ENCODE measurements around the gene TOX3. TPM values are rescaled to one million over a fixed set of nuclear protein-coding genes. Genes with fewer than 3 reads are reported as not detected.

The TOX3 gene
- total RNA-seq (not detected in 2 replicates), polyA plus RNA-seq (not detected in 2 replicates), polyA minus RNA-seq (not detected in 2 replicates), Bru-seq, nascent RNA (not detected), BruChase-seq, experiment 1, labeled RNA remaining after a 6-hour chase (not detected), BruChase-seq, experiment 2, labeled RNA remaining after a 2-hour chase (percentile 1 among the genes with signal in this experiment)
- polyA plus RNA-seq (2011; cell fraction: cytosol; rRNA removed): not detected in 2 replicates
- not detected in 2 replicates for polyA plus RNA-seq (2011; cell fraction: nucleus; rRNA removed)
- polyA plus RNA-seq (2012): not detected in 2 replicates
- polyA minus RNA-seq (2011; cell fraction: cytosol; rRNA and poly(A)+ RNA removed): not detected
- not detected in 2 replicates for polyA minus RNA-seq (2011; cell fraction: nucleus; rRNA and poly(A)+ RNA removed)
- long read RNA-seq: 0 reads

GRCh38 chr16:52547004-52547833 is at the start of gene TOX3:
Gene TOX3 (minus strand): TSS chr16:52547143. CDS start chr16:52546723, 420 bp downstream.
- dilution Hi-C loops (cut with MboI; ENCODE audit: extremely low pct_ligation_motif_present, low sequenced_read_pairs) (no loop called here), intact Hi-C loops (cut with micrococcal nuclease) (no loop called here)
- TF ChIP-seq MYC (IDR thresholded peaks at IDR 0.05; ENCODE audit: low read depth, low read length): no peak
- TF ChIP-seq POLR2A (IDR thresholded peaks at IDR 0.05; ENCODE audit: low read depth, low read length): no peak
- TF ChIP-seq POLR2AphosphoS5 (IDR thresholded peaks at IDR 0.05; ENCODE audit: insufficient read depth, low read depth, low read length): no peak
- TF ChIP-seq EZH2 (IDR thresholded peaks at IDR 0.05; ENCODE audit: borderline replicate concordance, low read depth, low read length, severe bottlenecking): no peak
- no peak for TF ChIP-seq MAX (IDR thresholded peaks at IDR 0.05; ENCODE audit: insufficient read depth, insufficient read length)
- no peak for TF ChIP-seq FOS (IDR thresholded peaks at IDR 0.05; ENCODE audit: borderline replicate concordance, insufficient read depth, low read length)
- no peak for TF ChIP-seq CTCF (IDR thresholded peaks at IDR 0.05; ENCODE audit: extremely low read depth in 1 of 2, insufficient read depth in 1 of 2, low read depth in 1 of 2, low read length in 2 of 2)
- no peak for TF ChIP-seq GATA2 (IDR thresholded peaks at IDR 0.05; ENCODE audit: insufficient read depth, insufficient read length, low read depth, low read length)
- no peak for TF ChIP-seq JUN (IDR thresholded peaks at IDR 0.05; ENCODE audit: borderline replicate concordance, insufficient read depth, insufficient read length, low read depth)
- ChIA-PET CTCF (no interaction called here), POLR2A (no interaction called here)
- no peaks in the 10 kb centered on the region for H4K20me1 ChIP-seq (replicated peaks; ENCODE audit: control insufficient read depth, extremely low read depth, insufficient read depth, low read length)
- H3K4me1 ChIP-seq (ENCODE audit: control insufficient read depth, extremely low read depth, insufficient read depth, low read length): no peaks in the 10 kb centered on the region
- no peak within 1 kb of the TSS for H3K27ac ChIP-seq (ENCODE audit: insufficient read depth, low read depth, low read length)
- no peak within 1 kb of the TSS for H3K4me2 ChIP-seq (ENCODE audit: insufficient read depth, low read length)
- H3K9ac ChIP-seq (replicated peaks; ENCODE audit: extremely low read depth, insufficient read depth, low read length): no peak within 1 kb of the TSS
- BruUV-seq (replicated peaks): no TSS peak
- no peaks in the 10 kb centered on the region for H3K36me3 ChIP-seq (ENCODE audit: control insufficient read depth in 2 of 2, extremely low read depth in 1 of 2, insufficient read depth in 2 of 2, low read length in 2 of 2)
- no peaks in the 10 kb centered on the region for H3K79me2 ChIP-seq (ENCODE audit: control insufficient read depth, insufficient read depth, low read length)
- FAIRE-seq: no peak
- H3K9me1 ChIP-seq (replicated peaks; ENCODE audit: control insufficient read depth, extremely low read depth, insufficient read depth, low read length): no peaks in the 10 kb centered on the region
- peaks cover 17 to 31% of the 10 kb centered on the region in 2 experiments for H3K27me3 ChIP-seq (ENCODE audit: control insufficient read depth in 2 of 2, insufficient read depth in 2 of 2, low read length in 2 of 2)
- no peak within 1 kb of the TSS for H2AFZ ChIP-seq (ENCODE audit: low read depth, low read length)
- DNase-seq (ENCODE audit: low read depth, low spot score): no peak
- no peaks in the 10 kb centered on the region for H3K9me3 ChIP-seq (replicated peaks; ENCODE audit: control insufficient read depth, insufficient read depth, low read length)
- no peak within 1 kb of the TSS for H3K4me3 ChIP-seq (replicated peaks in 1 of 3; ENCODE audit: insufficient read depth in 1 of 3, low read depth in 1 of 3, low read length in 3 of 3)
